ENCODE data around the gene EID1.

DNA sequence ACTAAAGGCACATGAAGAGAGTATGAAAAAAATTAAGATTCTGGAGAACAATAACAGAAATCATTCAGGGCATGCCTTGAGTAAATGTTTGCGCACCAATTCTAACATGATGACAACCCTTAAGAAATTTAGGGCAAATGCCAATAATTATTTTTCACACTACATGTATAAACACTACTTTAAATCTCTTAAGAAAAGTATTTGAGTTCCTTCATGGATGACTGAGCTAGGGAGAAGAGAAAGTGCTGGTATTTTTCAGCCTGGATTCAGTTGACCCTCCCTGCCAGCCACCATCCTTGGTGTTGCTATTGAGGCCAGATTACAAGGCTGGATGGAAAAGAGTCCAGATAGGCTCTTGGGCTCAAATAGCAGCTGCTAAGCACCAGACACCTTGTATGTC lies 8.0 kb upstream of the EID1 start:
- TF ChIP-seq, protein P1, sequence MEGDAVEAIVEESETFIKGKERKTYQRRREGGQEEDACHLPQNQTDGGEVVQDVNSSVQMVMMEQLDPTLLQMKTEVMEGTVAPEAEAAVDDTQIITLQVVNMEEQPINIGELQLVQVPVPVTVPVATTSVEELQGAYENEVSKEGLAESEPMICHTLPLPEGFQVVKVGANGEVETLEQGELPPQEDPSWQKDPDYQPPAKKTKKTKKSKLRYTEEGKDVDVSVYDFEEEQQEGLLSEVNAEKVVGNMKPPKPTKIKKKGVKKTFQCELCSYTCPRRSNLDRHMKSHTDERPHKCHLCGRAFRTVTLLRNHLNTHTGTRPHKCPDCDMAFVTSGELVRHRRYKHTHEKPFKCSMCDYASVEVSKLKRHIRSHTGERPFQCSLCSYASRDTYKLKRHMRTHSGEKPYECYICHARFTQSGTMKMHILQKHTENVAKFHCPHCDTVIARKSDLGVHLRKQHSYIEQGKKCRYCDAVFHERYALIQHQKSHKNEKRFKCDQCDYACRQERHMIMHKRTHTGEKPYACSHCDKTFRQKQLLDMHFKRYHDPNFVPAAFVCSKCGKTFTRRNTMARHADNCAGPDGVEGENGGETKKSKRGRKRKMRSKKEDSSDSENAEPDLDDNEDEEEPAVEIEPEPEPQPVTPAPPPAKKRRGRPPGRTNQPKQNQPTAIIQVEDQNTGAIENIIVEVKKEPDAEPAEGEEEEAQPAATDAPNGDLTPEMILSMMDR (IDR thresholded peaks at IDR 0.05) = no peak
- no peak for TF ChIP-seq POLR2AphosphoS5 (IDR thresholded peaks at IDR 0.05; ENCODE audit: low read depth, low read length)
